ENCODE measurements around the gene RALGAPA2. TPM values are rescaled to one million over a fixed set of nuclear protein-coding genes. Genes with fewer than 3 reads are reported as not detected.
A peak's percentile ranks its signal among the peaks of the same experiment; 100 is the strongest.

The RALGAPA2 gene
- total and polyA plus RNA-seq, 2 of the 13 experiments (the other 11 are each of a cell fraction or from before 2014, with no cell fraction given): 13.8 to 17.7 TPM

- no peak for TF ChIP-seq TFDP2 (CRISPR knock-in tag; IDR thresholded peaks at IDR 0.05)
- TF ChIP-seq FOXO1 (CRISPR knock-in tag; IDR thresholded peaks at IDR 0.05): peak; percentile 82
- peak; percentile 63 for TF ChIP-seq BCL6 (CRISPR knock-in tag; IDR thresholded peaks at IDR 0.05)
- no peak for TF ChIP-seq FOXA1 (IDR thresholded peaks at IDR 0.05)
- TF ChIP-seq FOXA1 (CRISPR knock-in tag; IDR thresholded peaks at IDR 0.05): peak; percentile 93
- TF ChIP-seq CENPT (CRISPR knock-in tag; IDR thresholded peaks at IDR 0.05; ENCODE audit: low read depth): no peak
- TF ChIP-seq TEAD3 (CRISPR knock-in tag; optimal IDR thresholded peaks at IDR 0.05; ENCODE audit: borderline replicate concordance): peak; percentile 89
- 0 out of 2 replicates have a peak, but pooled peaks have one; percentile 20 for TF ChIP-seq KDM2A (CRISPR knock-in tag; IDR thresholded peaks at IDR 0.05; ENCODE audit: borderline replicate concordance, low read depth)
- TF ChIP-seq ZNF124 (CRISPR knock-in tag; IDR thresholded peaks at IDR 0.05): no peak
- peak; percentile 87 for TF ChIP-seq MIXL1 (CRISPR knock-in tag; IDR thresholded peaks at IDR 0.05)
- TF ChIP-seq REL (CRISPR knock-in tag; conservative IDR thresholded peaks at IDR 0.05): no peak
- peak; percentile 13; the same call in 1 of the 2 replicates for TF ChIP-seq SIX1 (CRISPR knock-in tag; IDR thresholded peaks at IDR 0.05; ENCODE audit: borderline replicate concordance)
- TF ChIP-seq ZNF510 (CRISPR knock-in tag; IDR thresholded peaks at IDR 0.05; ENCODE audit: low read depth): no peak
- TF ChIP-seq ZNF878 (CRISPR knock-in tag; IDR thresholded peaks at IDR 0.05): no peak; the same call in 1 of the 2 replicates
- peak; percentile 74; the same call in 1 of the 2 replicates for TF ChIP-seq ZNF292 (CRISPR knock-in tag; IDR thresholded peaks at IDR 0.05; ENCODE audit: borderline replicate concordance, low read depth)
- TF ChIP-seq HDAC2 (CRISPR knock-in tag; IDR thresholded peaks at IDR 0.05): peak; percentile 84
- peak; percentile 96 for TF ChIP-seq ELF3 (CRISPR knock-in tag; IDR thresholded peaks at IDR 0.05)
- no peak for TF ChIP-seq NFATC3 (CRISPR knock-in tag; IDR thresholded peaks at IDR 0.05)
- TF ChIP-seq ARID3A (IDR thresholded peaks at IDR 0.05; ENCODE audit: low read depth, low read length): peak; percentile 81; the same call in 1 of the 2 replicates
- TF ChIP-seq ATF7-NPFF (CRISPR knock-in tag; IDR thresholded peaks at IDR 0.05; ENCODE audit: low read depth): no peak
- peak; percentile 75 for TF ChIP-seq ASH2L (IDR thresholded peaks at IDR 0.05; ENCODE audit: insufficient read length, low read depth, low read length)
- no peak for TF ChIP-seq SRSF9 (IDR thresholded peaks at IDR 0.05; ENCODE audit: borderline replicate concordance, insufficient read depth, low read depth, low read length, poor library complexity, severe bottlenecking)
- TF ChIP-seq ZNF18 (CRISPR knock-in tag; IDR thresholded peaks at IDR 0.05; ENCODE audit: insufficient replicate concordance): no peak
- TF ChIP-seq MAFK (conservative IDR thresholded peaks at IDR 0.05 in 1 of 2, IDR thresholded peaks at IDR 0.05 in 1 of 2; ENCODE audit: low read length in 2 of 2): no peak
- TF ChIP-seq GATAD2A (CRISPR knock-in tag; IDR thresholded peaks at IDR 0.05): peak; percentile 89
Observed at GRCh38 chr20:20548527-20549266, 163.7 kb downstream of the RALGAPA2 start (continued).

Measured in HepG2 (cell line).